ENCODE data around the gene C9orf153. TPM values are rescaled to one million over a fixed set of nuclear protein-coding genes. Genes with fewer than 3 reads are reported as not detected.

Gene C9orf153
- total RNA-seq, 1 donor from 2014 or later: 0.82 TPM

DNA sequence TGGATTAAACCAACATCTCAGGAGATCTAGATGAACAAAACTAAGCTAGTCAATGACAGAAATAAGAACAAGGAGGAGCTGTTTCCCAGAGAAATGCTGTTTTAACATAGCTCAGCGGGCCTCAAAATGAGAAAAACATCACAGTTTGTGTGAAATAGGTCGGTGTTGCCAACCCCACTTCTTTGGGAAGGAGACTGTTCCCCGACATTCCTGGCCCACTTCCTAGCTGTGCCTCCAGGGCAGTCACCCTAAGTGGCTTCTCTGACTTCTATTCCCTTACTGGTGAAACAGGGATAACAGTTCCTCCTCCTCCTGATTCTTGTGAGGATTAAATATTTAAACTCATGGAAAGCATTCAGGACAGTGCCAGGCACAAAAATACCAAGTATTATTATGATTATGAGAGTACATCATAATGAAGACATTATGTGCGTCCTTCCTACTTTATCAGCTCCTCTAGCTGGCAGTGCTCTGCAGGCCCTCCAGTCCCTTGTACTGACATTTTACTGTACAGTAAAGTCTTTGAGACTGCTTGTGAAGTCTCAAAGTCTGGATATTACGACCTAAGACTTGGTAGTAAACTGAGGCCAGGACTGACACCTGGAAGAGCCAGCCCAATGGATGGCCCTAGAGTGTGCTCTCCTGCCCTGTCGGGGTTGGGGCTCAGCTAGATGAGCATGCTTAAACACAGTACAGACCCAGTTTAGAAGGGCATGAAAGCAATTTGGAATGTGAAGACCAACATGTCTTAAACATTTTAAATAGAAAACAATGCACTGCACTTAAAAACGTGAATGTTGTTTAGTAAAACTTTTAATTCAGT is 15.6 kb upstream of the C9orf153 start:
- intact Hi-C loops (cut with micrococcal nuclease): no loop called here

DNA sequence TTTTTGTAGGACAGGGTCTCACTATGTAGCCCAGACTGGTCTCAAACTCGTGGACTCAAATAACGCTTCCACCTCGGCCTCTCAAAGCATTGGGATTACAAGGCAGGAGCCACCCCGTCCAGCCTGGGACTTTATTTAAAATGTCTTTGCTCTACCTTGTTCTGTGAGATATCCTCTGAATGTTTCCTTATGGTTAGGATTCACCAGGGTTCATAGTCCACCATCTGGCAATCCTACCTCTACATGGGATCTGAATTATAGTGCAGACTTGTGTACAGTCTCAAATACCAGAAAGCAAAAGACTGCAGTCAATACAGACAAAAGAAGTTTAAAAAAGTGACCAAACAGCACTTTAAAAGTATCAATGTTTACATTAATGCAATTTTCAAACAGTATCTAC is 12.8 kb upstream of the C9orf153 start:
- intact Hi-C loops (cut with micrococcal nuclease): no loop called here

DNA sequence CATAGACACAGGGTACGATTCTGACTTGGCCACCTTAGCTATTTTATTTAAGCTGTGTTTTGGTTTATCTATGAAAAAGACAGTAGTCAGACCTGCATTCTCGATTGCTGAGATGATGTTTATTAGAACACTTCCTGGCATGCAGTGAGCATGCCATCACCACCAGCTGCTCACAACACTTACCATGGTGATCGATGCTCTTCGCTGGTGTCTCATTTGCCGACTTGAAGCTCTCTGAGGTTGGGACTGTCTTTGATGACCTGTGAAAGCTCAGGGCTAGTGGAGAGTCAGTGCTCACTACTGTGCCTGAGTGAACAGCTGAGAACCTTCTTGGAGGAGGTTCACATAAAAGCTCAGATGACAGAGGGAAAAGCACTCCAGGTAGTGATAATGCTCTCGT is 4.4 kb upstream of the C9orf153 start:
- intact Hi-C loops (cut with micrococcal nuclease): no loop called here

- intact Hi-C loops (cut with micrococcal nuclease): no loop called here
Measured at GRCh38 chr9:86262492-86262891, 3.0 kb upstream of the C9orf153 start.

GRCh38 chr9:86257391-86257790 is 2.1 kb downstream of the C9orf153 start:
- intact Hi-C loops (cut with micrococcal nuclease): no loop called here

DNA sequence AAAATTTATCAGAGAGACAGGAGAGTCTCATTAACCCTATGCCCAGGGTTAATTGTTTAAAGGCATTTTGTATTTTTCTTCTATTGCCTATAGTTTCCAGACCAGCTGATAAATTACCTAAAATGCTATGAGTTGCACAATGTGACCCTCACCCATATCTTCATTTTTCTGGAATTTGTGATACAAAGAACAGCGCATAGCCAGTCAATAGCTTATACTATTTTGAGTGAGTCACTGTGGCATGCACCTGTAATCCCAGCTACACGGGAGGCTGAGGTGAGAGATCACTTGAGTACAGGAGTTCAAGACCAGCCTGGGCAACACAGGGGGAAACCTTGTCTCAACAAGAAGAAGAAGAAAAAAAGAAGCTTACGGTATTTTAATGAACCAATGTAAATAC is 2.8 kb downstream of the C9orf153 start:
- intact Hi-C loops (cut with micrococcal nuclease): no loop called here

DNA sequence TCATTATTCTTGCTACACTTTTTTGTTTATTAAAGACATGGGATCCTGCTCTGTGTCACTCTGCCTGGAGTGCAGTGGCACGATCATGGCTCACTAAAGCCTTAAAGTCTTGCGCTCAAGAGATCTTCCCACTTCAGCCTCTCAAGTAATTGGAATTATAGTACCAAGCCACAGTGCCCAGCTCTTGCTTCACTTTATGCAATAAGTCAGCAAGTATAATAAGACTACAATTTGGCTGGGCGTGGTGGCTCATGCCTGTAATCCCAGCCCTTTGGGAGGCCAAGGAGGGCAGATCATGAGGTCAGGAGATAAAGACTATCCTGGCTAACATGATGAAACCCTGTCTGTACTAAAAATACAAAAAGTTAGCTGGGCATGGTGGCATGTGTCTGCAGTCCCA is 5.9 kb downstream of the C9orf153 start:
- intact Hi-C loops (cut with micrococcal nuclease): no loop called here

- intact Hi-C loops (cut with micrococcal nuclease): no loop called here
Measured at GRCh38 chr9:86252870-86253269, 6.6 kb downstream of the C9orf153 start.

DNA sequence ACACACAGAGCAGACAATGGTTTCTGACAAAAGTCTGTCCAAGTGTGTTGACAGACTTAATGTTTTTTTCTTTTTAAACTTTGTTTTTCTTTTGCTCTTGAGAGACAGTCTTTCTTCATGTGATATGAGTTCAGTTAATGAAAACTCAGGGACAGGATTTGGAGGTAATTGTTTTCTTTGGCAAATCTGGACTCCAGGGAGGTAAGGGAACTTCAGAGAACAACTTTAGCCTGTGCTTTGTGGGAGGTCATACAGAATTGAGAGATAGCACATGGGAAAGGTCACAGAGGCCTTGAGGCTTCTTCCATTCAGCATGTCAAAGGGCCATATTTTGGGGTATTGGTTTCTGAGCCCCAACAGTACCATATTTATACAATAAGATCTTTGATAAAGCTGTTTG is 9.3 kb downstream of the C9orf153 start:
- intact Hi-C loops (cut with micrococcal nuclease): no loop called here

DNA sequence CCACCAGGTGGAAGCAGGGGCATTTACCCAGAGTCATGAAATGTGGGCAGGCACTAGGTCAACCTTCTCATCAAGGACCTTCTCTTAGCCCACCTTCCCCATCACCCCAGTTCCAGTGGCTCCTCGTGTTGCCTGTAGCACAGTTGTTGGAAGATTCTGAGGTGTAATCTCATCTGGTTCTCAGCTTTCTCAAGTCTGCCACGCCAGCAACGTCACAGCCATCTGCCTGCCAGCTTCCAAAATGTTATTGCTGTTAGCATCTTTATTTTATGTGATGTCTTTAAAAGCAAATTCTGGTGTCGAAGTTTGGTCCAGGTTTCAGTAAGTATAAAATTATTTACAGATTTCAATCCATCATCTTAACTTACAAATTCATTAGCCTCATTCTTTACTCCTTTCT is 10.7 kb downstream of the C9orf153 start:
- intact Hi-C loops (cut with micrococcal nuclease): no loop called here

GRCh38 chr9:86246752-86247161 is 12.7 kb downstream of the C9orf153 start:
- intact Hi-C loops (cut with micrococcal nuclease): no loop called here

- intact Hi-C loops (cut with micrococcal nuclease): no loop called here
Measured at GRCh38 chr9:86242071-86242470, 17.4 kb downstream of the C9orf153 start.

- intact Hi-C loops (cut with micrococcal nuclease): no loop called here
Measured at GRCh38 chr9:86241216-86241615, 18.2 kb downstream of the C9orf153 start.

GRCh38 chr9:86238861-86239770 is 20.3 kb downstream of the C9orf153 start:
- intact Hi-C loops (cut with micrococcal nuclease): no loop called here

- intact Hi-C loops (cut with micrococcal nuclease): no loop called here
Measured at GRCh38 chr9:86230858-86231257, 28.6 kb downstream of the C9orf153 start.

GRCh38 chr9:86222667-86223066 is 36.8 kb downstream of the C9orf153 start:
- intact Hi-C loops (cut with micrococcal nuclease): no loop called here

- intact Hi-C loops (cut with micrococcal nuclease): no loop called here
Measured at GRCh38 chr9:86219606-86220005, 39.9 kb downstream of the C9orf153 start.

DNA sequence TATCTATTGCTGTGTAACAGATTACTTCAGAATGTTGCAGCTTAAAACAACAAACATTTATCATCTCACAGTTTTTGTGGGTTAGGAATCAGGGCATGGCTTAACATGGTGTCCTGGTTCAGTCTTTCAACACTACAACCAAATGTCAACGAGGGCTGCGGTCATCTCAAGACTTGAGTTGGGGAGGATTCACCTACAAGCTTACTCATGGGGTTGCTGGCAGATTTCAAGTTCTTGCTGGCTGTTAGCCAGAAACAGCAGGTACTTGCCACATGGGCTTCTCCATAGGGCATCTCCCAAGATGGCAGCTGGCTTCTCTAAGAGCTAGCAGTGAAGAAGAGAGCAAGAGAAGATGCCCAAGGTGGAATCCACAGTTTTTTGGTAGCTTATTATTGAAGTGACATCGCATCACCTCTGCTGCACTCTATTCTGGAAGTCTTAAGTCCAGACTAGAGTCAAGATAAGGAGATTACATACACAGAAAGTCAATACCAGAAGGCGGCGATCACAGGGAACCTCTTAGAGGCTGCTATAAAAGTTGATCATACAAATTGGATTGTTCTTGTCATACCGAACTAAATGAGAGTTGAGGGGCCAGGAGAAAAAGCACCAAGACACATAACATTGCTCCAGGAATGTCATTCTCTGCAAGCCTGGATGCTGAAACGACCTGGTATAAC is 42.2 kb downstream of the C9orf153 start:
- intact Hi-C loops (cut with micrococcal nuclease): no loop called here

- intact Hi-C loops (cut with micrococcal nuclease): no loop called here
Measured at GRCh38 chr9:86207193-86207592, 52.3 kb downstream of the C9orf153 start.

DNA sequence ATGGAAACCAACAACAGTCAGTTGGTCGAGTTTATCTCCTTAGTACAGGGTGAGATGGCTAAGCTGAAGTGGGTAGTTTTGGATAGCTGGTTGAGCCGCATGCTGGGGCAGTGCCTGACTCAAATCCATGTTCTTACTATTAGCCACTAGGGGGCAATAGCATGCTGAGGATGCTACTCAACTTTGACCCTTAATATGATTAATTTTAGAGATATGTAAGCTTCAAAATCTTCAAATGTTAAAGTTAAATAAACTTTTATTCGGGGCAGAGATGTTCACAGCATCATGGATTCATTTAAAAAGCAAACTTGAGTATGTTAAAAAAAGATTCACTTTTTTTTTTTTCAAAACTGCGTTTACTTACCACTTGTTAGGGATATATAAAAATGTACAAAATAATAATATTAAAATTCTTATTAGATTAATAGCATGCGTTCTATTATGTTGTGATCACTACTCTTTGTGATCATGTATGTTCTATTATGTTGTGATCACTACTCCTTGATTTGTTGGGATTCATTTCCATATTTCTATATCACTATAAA is 57.0 kb downstream of the C9orf153 start:
- intact Hi-C loops (cut with micrococcal nuclease): no loop called here

Measured in T-helper 2 cell treated with Interferon-gamma antibody and Interleukin-4, amounts not matched to agents 100 ng/mL and 5 ng/mL, for 36 hours (primary cell).